HepG2 (cell line): Measurements from ENCODE around the gene WIZ.

Source experiments
- CTCF ChIP-seq: sonication (generic); formaldehyde crosslinking; IDR thresholded peaks from 2 replicates; pipeline ENCODE4 v1.5.0; 2020; ENCODE audit warnings: mild to moderate bottlenecking, missing genetic modification reagents, moderate library complexity
- EZH2 ChIP-seq: conservative IDR thresholded peaks from 2 replicates; pipeline ENCODE4 v1.6.1; 2012; ENCODE audit warnings: mild to moderate bottlenecking, low read depth, low read length, moderate library complexity
- MXD1 ChIP-seq: sonication (generic); formaldehyde crosslinking; IDR thresholded peaks from 2 replicates; pipeline ENCODE4 v1.4.0; 2020; ENCODE audit warnings: mild to moderate bottlenecking, missing genetic modification reagents
- MYC ChIP-seq: sonication (generic); formaldehyde crosslinking; IDR thresholded peaks from 2 replicates; pipeline ENCODE4 v1.9.0; 2021; ENCODE audit warnings: missing genetic modification reagents, borderline replicate concordance
- ZBTB33 ChIP-seq: sonication (generic); formaldehyde crosslinking; IDR thresholded peaks from 2 replicates; pipeline ENCODE4 v1.4.0; 2020; ENCODE audit warnings: missing genetic modification reagents
- ZNF10 ChIP-seq: sonication (generic); formaldehyde crosslinking; IDR thresholded peaks from 2 replicates; pipeline ENCODE4 v1.4.0; 2020; ENCODE audit warnings: mild to moderate bottlenecking, low read depth, missing genetic modification reagents, borderline replicate concordance
- ZNF224 ChIP-seq: sonication (generic); formaldehyde crosslinking; IDR thresholded peaks from 2 replicates; pipeline ENCODE4 v1.5.0; 2020; ENCODE audit warnings: mild to moderate bottlenecking, missing genetic modification reagents
- ZNF660 ChIP-seq: sonication (generic); formaldehyde crosslinking; IDR thresholded peaks from 2 replicates; pipeline ENCODE4 v1.5.1; 2020; ENCODE audit warnings: mild to moderate bottlenecking, low read depth, missing genetic modification reagents, borderline replicate concordance

- TF ChIP-seq EZH2 (no peak), ZBTB33 (CRISPR knock-in tag) (no peak), MYC (no peak), MXD1 (CRISPR knock-in tag) (no peak), ZNF10 (no peak), ZNF224 (CRISPR knock-in tag) (no peak), ZNF660 (no peak), CTCF (CRISPR knock-in tag) (no peak)
Measured at GRCh38 chr19:15475611-15476010, 25.9 kb upstream of the WIZ start.
